Parathyroid adenoma (tissue), 2 donors: ENCODE measurements around the gene TBC1D4.

ENCODE experiments used
- H2AFZ ChIP-seq: fragments of 300-600 bp; sonication (generic); one replicate; pipeline ENCODE4 v1.7.0; 2017; ENCODE audit warnings: antibody characterized with exemption, mild to moderate bottlenecking
- H3K27ac ChIP-seq: fragments of 300-600 bp; sonication (generic); one replicate; pipeline ENCODE4 v1.7.0; 2017
- H3K27me3 ChIP-seq: fragments of 300-600 bp; sonication (generic); one replicate; pipeline ENCODE4 v1.7.0; 2017; ENCODE audit warnings: low read length; ENCODE audit not compliant: control insufficient read depth, insufficient read depth
- H3K36me3 ChIP-seq: fragments of 300-600 bp; sonication (generic); one replicate; pipeline ENCODE4 v1.7.0; 2017; ENCODE audit warnings: low read length; ENCODE audit not compliant: control insufficient read depth, insufficient read depth
- H3K4me1 ChIP-seq: fragments of 300-600 bp; sonication (generic); one replicate; pipeline ENCODE4 v1.7.0; 2017; ENCODE audit warnings: control low read depth
- H3K4me2 ChIP-seq: fragments of 300-600 bp; sonication (generic); one replicate; pipeline ENCODE4 v1.7.0; 2017; ENCODE audit warnings: low read length
- H3K4me3 ChIP-seq: fragments of 300-600 bp; sonication (generic); one replicate; pipeline ENCODE4 v1.7.0; 2017; ENCODE audit warnings: low read depth, low read length
- H3K79me2 ChIP-seq: fragments of 300-600 bp; sonication (generic); one replicate; pipeline ENCODE4 v1.7.0; 2017; ENCODE audit warnings: control low read depth
- H3K9ac ChIP-seq: fragments of 300-600 bp; sonication (generic); one replicate; pipeline ENCODE4 v1.7.0; 2017; ENCODE audit warnings: mild to moderate bottlenecking
- H3K9me3 ChIP-seq: fragments of 300-600 bp; sonication (generic); one replicate; pipeline ENCODE4 v1.7.0; 2017; ENCODE audit warnings: low read length; ENCODE audit not compliant: control insufficient read depth
- TF ChIP-seq, protein P1 (sequence below): fragments of 300-600 bp; sonication (generic); IDR thresholded peaks from one replicate; pipeline ENCODE4 v1.7.0; 2017; ENCODE audit warnings: antibody characterized with exemption, mild to moderate bottlenecking
- donor health status: primary hyperparathyroidism.

TBC1D4 gene

GRCh38 chr13:75415694-75416093 lies 66.3 kb downstream of the TBC1D4 start:
- Histone ChIP-seq H3K9me3 (no peaks in the 10 kb centered on the region), H3K4me3 (no peak overlapping the region), H3K36me3 (no peaks in the 10 kb centered on the region), H3K4me2 (no peak overlapping the region), H3K9ac (no peak overlapping the region), H3K27ac (no peak overlapping the region), H3K79me2 (no peaks in the 10 kb centered on the region), H2AFZ (no peak overlapping the region), H3K27me3 (no peaks in the 10 kb centered on the region), H3K4me1 (no peaks in the 10 kb centered on the region)
- TF ChIP-seq, protein P1, sequence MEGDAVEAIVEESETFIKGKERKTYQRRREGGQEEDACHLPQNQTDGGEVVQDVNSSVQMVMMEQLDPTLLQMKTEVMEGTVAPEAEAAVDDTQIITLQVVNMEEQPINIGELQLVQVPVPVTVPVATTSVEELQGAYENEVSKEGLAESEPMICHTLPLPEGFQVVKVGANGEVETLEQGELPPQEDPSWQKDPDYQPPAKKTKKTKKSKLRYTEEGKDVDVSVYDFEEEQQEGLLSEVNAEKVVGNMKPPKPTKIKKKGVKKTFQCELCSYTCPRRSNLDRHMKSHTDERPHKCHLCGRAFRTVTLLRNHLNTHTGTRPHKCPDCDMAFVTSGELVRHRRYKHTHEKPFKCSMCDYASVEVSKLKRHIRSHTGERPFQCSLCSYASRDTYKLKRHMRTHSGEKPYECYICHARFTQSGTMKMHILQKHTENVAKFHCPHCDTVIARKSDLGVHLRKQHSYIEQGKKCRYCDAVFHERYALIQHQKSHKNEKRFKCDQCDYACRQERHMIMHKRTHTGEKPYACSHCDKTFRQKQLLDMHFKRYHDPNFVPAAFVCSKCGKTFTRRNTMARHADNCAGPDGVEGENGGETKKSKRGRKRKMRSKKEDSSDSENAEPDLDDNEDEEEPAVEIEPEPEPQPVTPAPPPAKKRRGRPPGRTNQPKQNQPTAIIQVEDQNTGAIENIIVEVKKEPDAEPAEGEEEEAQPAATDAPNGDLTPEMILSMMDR, result no peak

DNA sequence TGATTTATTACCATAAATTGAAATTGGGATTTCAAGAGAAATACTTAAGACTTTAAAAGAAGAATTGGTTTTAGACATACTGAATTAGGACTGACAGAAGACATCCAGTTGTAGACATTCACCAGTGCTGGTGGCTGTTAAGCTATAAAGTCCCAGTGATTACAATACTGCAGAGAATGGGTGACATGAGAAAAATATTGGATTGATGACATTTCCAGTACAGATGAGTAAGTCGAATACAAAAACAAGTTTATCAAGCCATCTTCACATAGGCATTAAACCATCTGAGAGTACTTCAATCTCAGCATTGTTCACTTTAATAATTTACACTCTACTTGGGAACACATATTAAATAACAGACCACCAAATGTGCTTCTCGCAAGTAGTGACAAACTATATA lies 66.8 kb downstream of the TBC1D4 start:
- no peaks in the 10 kb centered on the region for H3K4me1 ChIP-seq
- H3K79me2 ChIP-seq, result peaks cover 1% of the 10 kb centered on the region

DNA sequence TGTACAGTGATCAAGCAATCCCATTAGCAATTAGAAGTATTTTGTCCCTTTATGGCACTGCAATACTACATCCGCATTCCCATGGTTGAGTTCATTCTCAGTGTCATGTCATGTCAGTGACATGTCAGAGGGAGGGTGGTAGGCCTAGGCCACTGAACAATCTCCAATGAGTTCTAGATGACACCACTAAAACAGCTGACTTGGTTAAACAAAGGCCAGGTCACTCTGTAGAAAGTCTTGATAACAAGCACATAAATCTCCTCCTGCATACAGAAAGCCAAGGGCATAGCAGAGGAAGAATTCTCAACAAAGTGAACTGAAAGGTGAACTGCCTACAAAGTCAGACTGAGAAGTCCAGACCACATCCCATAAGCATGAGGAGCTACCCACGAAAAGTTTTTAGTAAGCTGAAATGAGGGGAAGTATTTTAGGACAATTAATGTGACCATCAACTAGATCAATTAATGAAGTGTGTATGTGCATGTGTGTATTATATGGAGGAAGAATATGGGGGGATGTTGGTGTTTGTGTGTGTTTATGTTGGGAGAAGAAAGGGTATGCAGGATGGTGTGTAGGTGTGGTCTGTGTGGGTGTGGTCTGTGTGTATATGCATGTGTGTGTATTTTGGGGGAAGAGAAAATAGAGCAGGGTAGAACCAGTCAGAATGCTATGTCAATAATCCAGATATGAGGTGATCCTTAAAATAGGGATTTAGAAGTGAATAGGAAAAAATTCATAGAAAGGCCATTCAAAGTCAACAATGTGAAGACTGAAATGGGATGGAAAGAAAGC lies 67.7 kb downstream of the TBC1D4 start:
- H3K79me2 ChIP-seq, result peaks cover 2% of the 10 kb centered on the region
- H3K4me1 ChIP-seq, result no peaks in the 10 kb centered on the region
- no peaks in the 10 kb centered on the region for H3K27me3 ChIP-seq
- H3K4me2 ChIP-seq, result no peak overlapping the region
- no peak overlapping the region for H3K9ac ChIP-seq
- no peaks in the 10 kb centered on the region for H3K36me3 ChIP-seq
- no peaks in the 10 kb centered on the region for H3K9me3 ChIP-seq
- TF ChIP-seq, protein P1, result no peak
- H2AFZ ChIP-seq, result no peak overlapping the region
- H3K27ac ChIP-seq, result no peak overlapping the region
- no peak overlapping the region for H3K4me3 ChIP-seq

More for the DNA sequence above, 66.8 kb downstream of the TBC1D4 start:
- H3K27ac ChIP-seq, result no peak overlapping the region
- no peaks in the 10 kb centered on the region for H3K9me3 ChIP-seq
- no peaks in the 10 kb centered on the region for H3K36me3 ChIP-seq
- no peak overlapping the region for H3K9ac ChIP-seq
- TF ChIP-seq, protein P1, result no peak
- no peak overlapping the region for H2AFZ ChIP-seq
- no peak overlapping the region for H3K4me3 ChIP-seq
- H3K4me2 ChIP-seq, result no peak overlapping the region
- no peaks in the 10 kb centered on the region for H3K27me3 ChIP-seq

GRCh38 chr13:75411924-75412537 lies 69.9 kb downstream of the TBC1D4 start:
- Histone ChIP-seq H3K9me3 (no peaks in the 10 kb centered on the region), H3K36me3 (no peaks in the 10 kb centered on the region), H3K79me2 (peaks cover 2% of the 10 kb centered on the region), H3K27me3 (no peaks in the 10 kb centered on the region), H2AFZ (no peak overlapping the region), H3K4me1 (no peaks in the 10 kb centered on the region), H3K27ac (no peak overlapping the region), H3K4me3 (no peak overlapping the region), H3K9ac (no peak overlapping the region), H3K4me2 (no peak overlapping the region)
- TF ChIP-seq, protein P1, result no peak
